GM12878 (cell line): ENCODE results near the gene INPP4B. TPM values are rescaled to one million over a fixed set of nuclear protein-coding genes. Genes with fewer than 3 reads are reported as not detected.

Source experiments
- ATAC-seq: fragments of 200-7000 bp; cut with Tn5 transposase; 3 replicates; pipeline ENCODE4 v1.9.1; 2020; ENCODE audit warnings: mild to moderate bottlenecking, moderate library complexity
- BruUV-seq: library from RNA; stranded (reverse); fragments of 400-500 nt; replicated peaks from 2 replicates; lab custom pipeline; 2021; lab: Mats Ljungman, UMichigan
- CTCF ChIA-PET: fragments of 300-600 bp; sonication (Branson Sonifier 250); formaldehyde crosslinking; extraction: SDS; loops from one replicate; lab custom pipeline; 2021; ENCODE audit warnings: inconsistent platforms; lab: Yijun Ruan, JAX
- POLR2A ChIA-PET: fragments of 350-600 bp; formaldehyde crosslinking; extraction: SDS; loops from one replicate; lab custom pipeline; 2021; ENCODE audit warnings: inconsistent platforms; lab: Charles Lee
- RAD21 ChIA-PET: fragments of 300-600 bp; sonication (Branson Sonifier 250); formaldehyde crosslinking; loops from one replicate; lab custom pipeline; 2023; ENCODE audit warnings: antibody characterized with exemption; ENCODE audit not compliant: unreplicated experiment; lab: Charles Lee
- SMC1A ChIA-PET: fragments of 300-600 bp; sonication (Branson Sonifier 250); formaldehyde crosslinking; loops from one replicate; lab custom pipeline; 2023; ENCODE audit not compliant: unreplicated experiment, uncharacterized antibody; lab: Charles Lee
- DNase-seq: peaks from one replicate; pipeline ENCODE4 v3.0.0-alpha.2; 2011; ENCODE audit warnings: low read depth, low spot score
- FAIRE-seq: peaks from 3 replicates; lab custom pipeline; 2011; peaks lifted over from hg19 to GRCh38; lab: Jason Lieb, UNC
- H2AFZ ChIP-seq: 2 replicates; pipeline ENCODE4 v1.6.0; 2011; ENCODE audit warnings: low read depth, low read length, control low read depth; ENCODE audit not compliant: control insufficient read depth
- H3K27ac ChIP-seq: 2 replicates; pipeline ENCODE4 v1.5.1; 2011; ENCODE audit warnings: control low read depth; ENCODE audit not compliant: control insufficient read depth, insufficient read depth
- H3K27me3 ChIP-seq, 2 experiments: replicated peaks in 1 of 2; 2 replicates each; pipeline versions ENCODE4 v1.6.0 to v1.6.1; 2011; ENCODE audit warnings: low read length in 1 of 2; ENCODE audit not compliant: control insufficient read depth in 2 of 2, insufficient read depth in 2 of 2
- H3K36me3 ChIP-seq, 2 experiments: 2 replicates each; pipeline ENCODE4 v1.5.1; 2011; ENCODE audit warnings: low read length in 1 of 2; ENCODE audit not compliant: control insufficient read depth in 2 of 2, insufficient read depth in 2 of 2
- H3K4me1 ChIP-seq: 2 replicates; pipeline ENCODE4 v1.6.1; 2011; ENCODE audit warnings: mild to moderate bottlenecking, low read length, moderate library complexity, mixed read lengths; ENCODE audit not compliant: control insufficient read depth, insufficient read depth
- H3K4me2 ChIP-seq: 2 replicates; pipeline ENCODE4 v1.6.0; 2011; ENCODE audit warnings: control low read depth; ENCODE audit not compliant: control insufficient read depth, insufficient read depth
- H3K4me3 ChIP-seq: fragments of 200-600 bp; sonication (generic); 2 replicates; pipeline ENCODE4 v1.5.1; 2016
- H3K79me2 ChIP-seq: 2 replicates; pipeline ENCODE4 v1.6.0; 2011; ENCODE audit warnings: low read length; ENCODE audit not compliant: control insufficient read depth, insufficient read depth
- H3K9ac ChIP-seq: 2 replicates; pipeline ENCODE4 v1.8.0; 2011; ENCODE audit warnings: low read length, control low read depth, mixed read lengths; ENCODE audit not compliant: control insufficient read depth, insufficient read depth
- H3K9me3 ChIP-seq: replicated peaks from 3 replicates; pipeline ENCODE4 v1.5.1; 2011; ENCODE audit warnings: mild to moderate bottlenecking, low read length; ENCODE audit not compliant: control insufficient read depth, insufficient read depth
- H4K20me1 ChIP-seq: 2 replicates; pipeline ENCODE4 v1.6.0; 2011; ENCODE audit not compliant: control insufficient read depth, insufficient read depth
- ATF7 ChIP-seq: fragments of 450-650 bp; IDR thresholded peaks from 2 replicates; pipeline ENCODE4 v1.6.1; 2016; ENCODE audit warnings: low read depth, mild to moderate bottlenecking
- CTCF ChIP-seq, 3 experiments: IDR thresholded peaks in 2 of 3; conservative IDR thresholded peaks in 1 of 3; 2 replicates each; pipeline ENCODE4 v1.5.1; 2011; ENCODE audit warnings: low read depth in 3 of 3, low read length in 3 of 3, mild to moderate bottlenecking in 3 of 3, control low read depth in 2 of 3, moderate library complexity in 2 of 3, inconsistent platforms in 1 of 3, mixed read lengths in 1 of 3; ENCODE audit not compliant: control insufficient read depth in 2 of 3, insufficient read depth in 1 of 3; ENCODE audit errors: extremely low read depth in 1 of 3
- ZNF687 ChIP-seq: fragments of 450-650 bp; IDR thresholded peaks from 2 replicates; pipeline ENCODE4 v1.6.1; 2017; ENCODE audit warnings: mild to moderate bottlenecking, moderate library complexity
- WGBS: methylation state at CpG from one replicate; pipeline ENCODE4 v1.1.6; 2016; ENCODE audit warnings: low lambda C conversion rate; ENCODE audit not compliant: insufficient replicate concordance, insufficient coverage; ENCODE audit errors: missing lambda C conversion rate; 5-methylcytosine and 5-hydroxymethylcytosine counted together
- in situ Hi-C: fragments of 300-500 bp; cut with MboI; formaldehyde crosslinking; loops from 9 replicates; pipeline ENCODE4 v1.14.3; 2018; ENCODE audit warnings: mixed read lengths
- intact Hi-C: fragments of 100-400 bp; cut with micrococcal nuclease; formaldehyde crosslinking; loops from one replicate; pipeline ENCODE4 v1.14.2; 2022; ENCODE audit not compliant: unreplicated experiment
- polyA plus RNA-seq, 11 experiments: library from polyadenylated mRNA; depleted of rRNA in 4 of 11; unstranded in 6 of 11; stranded (reverse) in 5 of 11; fragments of >200 nt; fragmentation: Nextera tagmentation in 4 of 11; fragmentation: Illumina TruSeq in 1 of 11; extraction: Ambion mirVana in 4 of 11; extraction: Trizol in 1 of 11; gene quantifications; 1 replicate in 1 of 11; 2 replicates in 10 of 11; pipeline versions ENCODE4 v1.2.1 to v1.2.3, GENCODE V29; 2011 to 2016; ENCODE audit warnings: inconsistent platforms in 2 of 11, missing spikeins in 2 of 11, low read depth in 1 of 11
- total RNA-seq, 4 experiments: library from RNA; depleted of rRNA in 3 of 4; stranded (reverse); fragments of >200 nt in 3 of 4; fragmentation: Illumina TruSeq in 1 of 4; extraction: Trizol in 1 of 4; gene quantifications; 2 replicates each; pipeline versions ENCODE4 v1.2.1 to v1.2.3, GENCODE V29; 2013 to 2021

Gene INPP4B
- total and polyA plus RNA-seq, 10 of the 15 experiments (the other 5 are each of a cell fraction or from before 2014, with no cell fraction given): 0.53 to 11.2 (median 0.95) TPM

- Histone ChIP-seq H3K9ac (no peak overlapping the region), H3K79me2 (no peaks in the 10 kb centered on the region), H3K4me1 (no peaks in the 10 kb centered on the region), H4K20me1 (no peaks in the 10 kb centered on the region), H3K9me3 (no peaks in the 10 kb centered on the region), H3K27ac (no peak overlapping the region), H3K4me2 (no peak overlapping the region), H3K36me3 (no peaks in the 10 kb centered on the region), H3K4me3 (no peak overlapping the region), H3K27me3 (no peaks in the 10 kb centered on the region), H2AFZ (no peak overlapping the region)
- WGBS: 0% methylated on average over 3 of the region's 3 CpGs
- in situ Hi-C loops (no loop called here), intact Hi-C loops (no loop called here)
- peak; percentile 41 for FAIRE-seq
- ATAC-seq: peak; percentile 84
- POLR2A ChIA-PET: no interaction called here
- TF ChIP-seq ATF7 (0 out of 2 replicates have a peak, but pooled peaks have one; percentile 24), CTCF (IDR thresholded peaks at IDR 0.05 in 2 of 3, conservative IDR thresholded peaks at IDR 0.05 in 1 of 3; ENCODE audit: control insufficient read depth in 2 of 3, extremely low read depth in 1 of 3, insufficient read depth in 1 of 3, low read depth in 3 of 3, low read length in 3 of 3) (no peak), ZNF687 (no peak)
- CTCF ChIA-PET: interaction anchor here (0.6 to 0.7 kb wide), 2 partner anchors 294 to 368 kb away, joined by 3 to 4 read pairs; no protein-coding TSS in a partner anchor
- SMC1A ChIA-PET: no interaction called here
- no TSS peak for BruUV-seq
- no peak for DNase-seq
- RAD21 ChIA-PET: no interaction called here
Measured at GRCh38 chr4:141977433-141977832, 868.7 kb downstream of the INPP4B start.
